Immature natural killer cell (primary cell): ENCODE measurements around the gene CRYBB3. TPM values are rescaled to one million over a fixed set of nuclear protein-coding genes. Genes with fewer than 3 reads are reported as not detected.
"Not testable (repeated sequence)": the region's sequence is repeated elsewhere in the genome, so short reads cannot be mapped to it uniquely, and the experiment has no call there.

Experiments
- DNase-seq, 3 donors: peaks; one replicate each; pipeline ENCODE4 v3.0.0; 2022; ENCODE audit warnings: mixed read lengths in 1 of 3
- H3K27ac Mint-ChIP-seq, 6 donors: one replicate each; pipeline ENCODE4 v1.8.0; 2020; ENCODE audit warnings: mixed read lengths in 6 of 6, mild to moderate bottlenecking in 5 of 6, inconsistent platforms in 4 of 6, moderate library complexity in 3 of 6
- H3K27me3 Mint-ChIP-seq, 3 donors: one replicate each; pipeline ENCODE4 v1.8.0; 2020 to 2021; ENCODE audit warnings: low read depth in 3 of 3, mild to moderate bottlenecking in 3 of 3, mixed read lengths in 3 of 3, moderate library complexity in 3 of 3, inconsistent platforms in 1 of 3
- H3K36me3 Mint-ChIP-seq, 3 donors: one replicate each; pipeline ENCODE4 v1.8.0; 2020; ENCODE audit warnings: mixed read lengths in 3 of 3, inconsistent platforms in 2 of 3, mild to moderate bottlenecking in 2 of 3
- H3K4me1 Mint-ChIP-seq, 2 donors: one replicate each; pipeline ENCODE4 v1.8.0; 2020; ENCODE audit warnings: inconsistent platforms in 2 of 2, mild to moderate bottlenecking in 2 of 2, mixed read lengths in 2 of 2, moderate library complexity in 1 of 2
- H3K4me3 Mint-ChIP-seq, 5 donors: one replicate each; pipeline ENCODE4 v1.8.0; 2020; ENCODE audit warnings: mild to moderate bottlenecking in 5 of 5, mixed read lengths in 5 of 5, inconsistent platforms in 3 of 5, moderate library complexity in 3 of 5
- H3K9me3 Mint-ChIP-seq, 6 donors: one replicate each; pipeline ENCODE4 v1.8.0; 2020; ENCODE audit warnings: mild to moderate bottlenecking in 6 of 6, mixed read lengths in 6 of 6, inconsistent platforms in 4 of 6, moderate library complexity in 3 of 6
- polyA plus RNA-seq, 3 donors: library from polyadenylated mRNA; unstranded; fragments of 300-500 nt; fragmentation: Illumina TruSeq; gene quantifications; one replicate each; pipeline ENCODE4 v1.2.3, GENCODE V29; 2021

The CRYBB3 gene
- polyA plus RNA-seq, 3 donors from 2014 or later: not detected

DNA sequence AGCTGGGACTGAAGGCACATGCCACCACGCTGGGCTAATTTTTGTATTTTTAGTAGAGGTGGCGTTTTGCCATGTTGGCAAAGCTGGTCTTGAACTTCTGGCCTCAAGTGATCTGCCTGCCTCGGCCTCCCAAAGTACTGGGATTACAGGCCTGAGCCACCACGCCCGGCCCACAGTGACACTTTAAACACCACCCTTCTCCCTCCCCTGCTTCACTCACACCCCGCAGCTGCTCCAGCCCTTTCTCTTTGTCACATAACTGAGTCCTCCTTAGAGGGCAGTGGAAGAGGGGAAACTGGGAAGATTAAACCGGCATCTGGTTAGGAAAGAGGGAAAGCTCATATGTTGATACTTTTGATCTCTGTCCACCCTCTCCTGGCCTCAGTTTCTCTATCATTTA is 4.9 kb downstream of the CRYBB3 start:
- H3K4me1 Mint-ChIP-seq, H3K4me3 Mint-ChIP-seq, H3K36me3 Mint-ChIP-seq, DNase-seq, H3K27ac Mint-ChIP-seq, H3K27me3 Mint-ChIP-seq, H3K9me3 Mint-ChIP-seq: not testable (repeated sequence)

DNA sequence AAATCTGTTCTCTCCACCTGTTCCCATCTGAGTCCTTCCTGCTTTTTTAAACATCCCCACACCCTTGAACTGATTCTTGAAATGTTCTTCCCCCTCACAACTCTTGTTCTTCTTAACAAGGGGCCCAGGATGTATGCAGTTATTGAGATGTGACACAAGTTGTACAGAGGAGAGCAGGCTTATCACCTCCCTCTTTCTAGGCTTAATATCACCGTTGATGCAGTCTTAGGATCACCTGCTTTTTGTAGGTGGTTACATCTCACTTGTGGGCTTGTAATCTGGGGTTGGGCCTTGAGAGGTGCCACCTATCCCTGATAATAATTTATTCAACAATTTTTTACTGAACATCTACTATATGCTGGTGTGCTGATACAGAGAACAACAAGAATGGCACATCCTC is 6.2 kb downstream of the CRYBB3 start:
- peaks cover 0 to 3% (median 2%) of the 10 kb centered on the region in 3 donors for H3K27me3 Mint-ChIP-seq
- H3K36me3 Mint-ChIP-seq: no peaks in the 10 kb centered on the region
- no peak overlapping the region for H3K4me3 Mint-ChIP-seq
- H3K27ac Mint-ChIP-seq: no peak overlapping the region
- no peak for DNase-seq
- H3K4me1 Mint-ChIP-seq: no peaks in the 10 kb centered on the region
- H3K9me3 Mint-ChIP-seq: no peaks in the 10 kb centered on the region

DNA sequence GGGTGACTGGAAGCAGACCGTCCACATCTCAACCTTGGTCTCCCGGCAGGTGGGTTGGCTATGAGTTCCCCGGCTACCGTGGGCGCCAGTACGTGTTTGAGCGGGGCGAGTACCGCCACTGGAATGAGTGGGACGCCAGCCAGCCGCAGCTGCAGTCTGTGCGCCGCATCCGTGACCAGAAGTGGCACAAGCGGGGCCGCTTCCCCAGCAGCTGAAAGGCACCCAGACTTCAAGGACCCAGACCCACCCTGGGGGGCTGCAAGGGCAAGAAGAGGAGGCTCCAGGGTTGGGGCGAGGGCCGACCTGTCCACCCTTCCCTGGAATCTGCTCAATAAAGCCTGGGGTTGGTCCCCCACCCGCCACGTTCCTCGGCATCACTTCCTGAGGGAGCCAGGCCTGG is 7.3 kb downstream of the CRYBB3 start:
- Mint-ChIP-seq H3K9me3 (no peaks in the 10 kb centered on the region), H3K36me3 (no peaks in the 10 kb centered on the region), H3K27me3 (peaks cover 0 to 3% (median 2%) of the 10 kb centered on the region in 3 donors), H3K27ac (no peak overlapping the region), H3K4me3 (no peak overlapping the region), H3K4me1 (no peaks in the 10 kb centered on the region)
- DNase-seq: no peak

DNA sequence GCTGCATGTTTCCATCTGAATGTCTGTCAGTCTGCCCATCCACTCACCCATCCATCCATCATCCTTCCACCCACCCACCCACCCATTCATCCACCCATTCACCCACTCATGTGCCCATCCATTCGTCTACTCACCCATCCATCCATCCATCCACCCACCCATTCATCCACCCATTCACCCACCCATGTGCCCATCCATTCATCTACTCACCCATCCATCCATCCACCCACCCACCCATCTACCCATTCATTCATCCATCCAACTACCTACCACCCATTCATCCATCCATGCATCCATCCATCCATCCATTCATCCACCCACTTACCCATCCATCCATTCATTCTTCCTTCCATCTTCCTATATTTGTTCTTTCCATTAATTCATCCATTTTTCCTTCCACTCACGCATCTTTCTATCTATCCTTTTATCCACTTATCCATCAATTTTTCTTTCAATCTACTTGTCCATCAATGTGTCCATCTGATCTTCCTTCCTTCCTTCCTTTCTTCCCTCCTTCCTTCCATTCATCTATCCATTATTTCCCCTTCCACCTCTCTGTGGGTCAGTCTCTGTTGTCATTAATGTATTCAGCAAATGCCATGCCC is 8.0 kb downstream of the CRYBB3 start:
- no peaks in the 10 kb centered on the region for H3K4me1 Mint-ChIP-seq
- H3K27me3 Mint-ChIP-seq: peaks cover 0 to 3% (median 2%) of the 10 kb centered on the region in 3 donors
- no peak overlapping the region for H3K27ac Mint-ChIP-seq
- no peaks in the 10 kb centered on the region for H3K9me3 Mint-ChIP-seq
- no peak for DNase-seq
- H3K36me3 Mint-ChIP-seq: no peaks in the 10 kb centered on the region
- H3K4me3 Mint-ChIP-seq: no peak overlapping the region

DNA sequence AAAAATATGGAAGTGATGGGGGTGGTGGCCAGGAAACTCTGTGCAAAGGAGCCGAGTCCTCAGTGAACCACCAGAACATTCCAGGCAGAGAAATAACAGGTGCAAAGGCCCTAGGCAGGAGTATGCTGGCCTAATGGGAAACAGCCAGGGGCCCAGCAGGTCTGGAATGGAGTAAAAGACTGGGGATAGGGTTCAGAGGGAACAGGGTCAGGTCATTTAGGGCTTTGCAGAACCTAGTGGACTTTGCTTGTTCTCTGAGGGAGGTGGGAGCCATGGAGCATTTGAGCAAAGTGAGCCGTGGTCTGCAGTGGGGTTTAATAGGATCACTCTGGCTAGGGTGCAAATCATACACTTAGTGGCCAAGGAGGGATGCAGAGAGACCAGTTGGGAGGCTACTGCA is 8.7 kb downstream of the CRYBB3 start:
- H3K4me1 Mint-ChIP-seq: no peaks in the 10 kb centered on the region
- H3K9me3 Mint-ChIP-seq: no peaks in the 10 kb centered on the region
- no peak overlapping the region for H3K4me3 Mint-ChIP-seq
- H3K27ac Mint-ChIP-seq: no peak overlapping the region
- no peaks in the 10 kb centered on the region for H3K36me3 Mint-ChIP-seq
- H3K27me3 Mint-ChIP-seq: peaks cover 0 to 3% (median 0%) of the 10 kb centered on the region in 3 donors
- DNase-seq: no peak

DNA sequence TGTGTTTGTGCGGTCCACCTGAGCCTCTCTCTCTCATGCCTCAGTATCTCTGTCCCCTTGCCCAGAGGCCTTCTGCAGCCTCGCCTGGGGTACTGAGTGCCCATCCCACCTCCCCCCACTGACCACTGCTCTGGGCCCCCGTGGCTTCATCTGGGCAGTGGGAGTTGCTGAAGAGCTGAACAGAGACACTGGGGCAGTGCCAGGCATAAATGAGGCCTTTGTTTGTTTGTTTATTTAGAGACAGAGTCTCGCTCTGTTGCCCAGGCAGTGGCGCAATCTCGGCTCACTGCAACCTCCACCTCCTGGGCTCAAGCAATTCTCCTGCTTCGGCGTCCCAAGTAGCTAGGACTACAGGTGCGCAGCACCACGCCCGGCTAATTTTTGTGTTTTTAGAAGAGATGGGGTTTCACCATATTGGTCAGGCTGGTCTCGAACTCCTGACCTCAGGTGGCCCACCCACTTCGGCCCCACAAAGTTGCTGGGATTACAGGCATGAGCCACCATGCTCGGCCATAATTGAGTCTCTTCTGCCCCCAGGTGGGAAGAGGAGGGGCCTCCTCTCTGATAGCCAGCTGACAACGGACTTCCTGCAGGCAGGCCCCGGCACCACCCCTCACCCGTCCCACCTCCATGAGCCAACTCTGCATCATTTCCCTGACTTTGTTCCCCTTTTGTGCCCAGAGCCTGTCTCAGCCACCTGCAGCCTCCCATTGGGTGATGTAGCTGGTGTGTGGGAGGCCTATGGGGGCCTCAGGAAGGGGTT is 9.3 kb downstream of the CRYBB3 start:
- Mint-ChIP-seq H3K27ac (no peak overlapping the region), H3K4me1 (no peaks in the 10 kb centered on the region), H3K27me3 (peaks cover 0 to 7% (median 0%) of the 10 kb centered on the region in 3 donors), H3K36me3 (no peaks in the 10 kb centered on the region), H3K4me3 (no peak overlapping the region), H3K9me3 (no peaks in the 10 kb centered on the region)
- DNase-seq: no peak

DNA sequence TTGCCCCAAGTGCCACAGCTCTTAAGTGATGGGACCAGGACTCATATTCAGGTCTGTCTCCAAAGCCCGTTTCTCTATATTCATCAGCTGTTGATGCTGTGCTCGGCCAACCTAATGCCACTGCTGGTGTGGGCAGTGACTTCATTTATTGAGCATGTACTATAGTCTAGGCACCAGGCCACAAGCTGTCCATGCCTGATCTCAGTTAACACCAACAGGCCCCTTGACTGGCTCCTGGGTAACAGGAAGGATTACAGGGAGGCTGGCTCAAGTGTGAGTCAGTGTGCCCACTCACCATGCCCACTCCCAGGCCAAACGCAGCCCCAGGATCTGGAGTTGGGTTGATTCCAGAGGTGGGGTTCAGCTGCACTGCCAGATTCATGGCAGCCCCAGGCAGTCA is 11.1 kb downstream of the CRYBB3 start:
- Mint-ChIP-seq H3K4me3 (no peak overlapping the region), H3K9me3 (no peaks in the 10 kb centered on the region), H3K4me1 (no peaks in the 10 kb centered on the region), H3K27me3 (peaks cover 0 to 7% (median 0%) of the 10 kb centered on the region in 3 donors), H3K36me3 (no peaks in the 10 kb centered on the region), H3K27ac (no peak overlapping the region)
- no peak for DNase-seq

DNA sequence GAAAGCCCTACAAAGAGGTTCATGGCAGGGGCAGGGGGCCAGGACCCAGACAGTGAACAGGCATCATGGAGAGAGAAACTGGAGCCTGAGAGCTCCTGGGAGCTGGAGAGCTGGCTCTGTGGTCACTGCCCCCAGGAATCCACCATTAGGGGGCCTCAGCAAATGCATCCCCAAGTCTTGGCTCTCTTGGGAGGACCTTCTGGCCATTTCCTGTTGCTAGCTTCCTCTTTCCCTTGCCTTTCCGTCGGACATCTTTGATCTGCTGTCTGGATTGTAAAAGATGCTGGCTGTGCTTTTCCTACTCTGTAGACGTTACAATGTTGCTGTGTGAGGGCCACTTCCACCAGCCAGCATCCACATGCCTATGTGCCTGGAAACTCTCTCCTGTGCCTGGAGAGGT is 12.7 kb downstream of the CRYBB3 start:
- DNase-seq: no peak
- Mint-ChIP-seq H3K27me3 (peaks cover 0 to 13% (median under 1%) of the 10 kb centered on the region in 3 donors), H3K36me3 (no peaks in the 10 kb centered on the region), H3K27ac (peak overlapping the region in 1 of 6 donors; percentile 32), H3K4me1 (no peaks in the 10 kb centered on the region), H3K4me3 (no peak overlapping the region), H3K9me3 (no peaks in the 10 kb centered on the region)

DNA sequence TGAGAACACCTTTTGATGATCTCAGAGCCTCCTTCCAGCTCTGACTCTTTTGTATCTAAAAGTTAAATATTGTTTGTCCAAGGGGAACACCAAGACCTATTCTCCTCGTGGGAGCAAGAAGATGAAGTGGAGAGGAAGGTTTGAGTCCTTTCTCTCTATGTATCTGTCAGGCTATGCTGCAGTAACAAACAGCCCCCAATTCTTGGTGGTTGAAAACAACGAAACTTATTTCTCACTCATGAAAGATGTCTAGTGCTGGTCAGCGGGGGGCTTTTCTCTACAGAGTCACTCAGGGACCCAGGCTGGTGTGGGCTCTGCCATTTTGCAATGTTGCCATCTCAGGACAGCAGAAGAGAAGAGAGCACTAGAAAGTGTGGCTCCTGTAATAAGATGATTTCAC is 13.6 kb downstream of the CRYBB3 start:
- Mint-ChIP-seq H3K4me3 (no peak overlapping the region), H3K4me1 (no peaks in the 10 kb centered on the region), H3K36me3 (no peaks in the 10 kb centered on the region), H3K9me3 (no peaks in the 10 kb centered on the region), H3K27ac (no peak overlapping the region), H3K27me3 (peaks cover 0 to 11% (median 3%) of the 10 kb centered on the region in 3 donors)
- no peak for DNase-seq

DNA sequence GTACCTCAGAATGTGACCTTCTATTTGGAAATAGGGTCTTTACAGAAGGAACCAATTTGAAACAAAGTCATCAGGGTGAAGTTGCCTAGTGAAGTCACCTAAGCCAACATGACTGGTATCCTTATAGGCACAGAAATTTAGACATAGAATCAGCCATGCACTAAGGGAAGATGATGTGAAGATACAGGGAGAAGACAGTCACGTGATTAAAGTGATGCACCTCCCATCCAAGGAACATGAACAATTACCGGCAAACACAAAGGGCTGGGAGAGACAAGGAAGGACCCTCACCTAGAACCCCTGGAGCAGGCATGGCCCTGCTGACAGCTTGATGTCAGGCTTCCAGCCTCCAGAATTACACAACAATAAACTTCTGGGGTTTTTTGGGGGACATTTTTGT is 16.6 kb downstream of the CRYBB3 start:
- peaks cover 7 to 13% (median 12%) of the 10 kb centered on the region in 3 donors for H3K27me3 Mint-ChIP-seq
- H3K4me3 Mint-ChIP-seq: no peak overlapping the region
- DNase-seq: no peak
- no peaks in the 10 kb centered on the region for H3K4me1 Mint-ChIP-seq
- no peak overlapping the region for H3K27ac Mint-ChIP-seq
- no peaks in the 10 kb centered on the region for H3K36me3 Mint-ChIP-seq
- H3K9me3 Mint-ChIP-seq: no peaks in the 10 kb centered on the region

DNA sequence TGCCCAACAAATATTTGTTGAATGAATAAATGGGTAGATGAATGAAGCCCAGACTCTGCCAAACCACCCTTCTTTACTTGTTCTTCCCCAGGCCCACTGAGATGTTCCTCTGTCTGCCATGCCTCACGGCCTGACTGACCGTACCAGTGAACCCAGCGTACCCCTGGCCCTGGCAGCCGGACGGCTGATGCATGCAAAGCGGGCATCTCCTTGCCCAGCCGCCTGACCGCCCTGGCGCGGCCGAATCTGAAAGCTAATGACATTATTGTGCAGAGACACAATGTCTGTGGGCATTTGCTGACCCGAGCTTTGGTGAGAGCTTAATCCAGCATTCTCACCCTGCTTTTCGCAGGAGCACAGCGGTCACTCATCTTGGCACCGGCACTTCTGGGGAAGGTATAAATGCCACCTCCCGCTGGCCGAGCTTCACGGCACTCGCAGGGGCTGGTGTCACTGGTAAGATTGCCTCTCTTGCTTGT is 19.6 kb downstream of the CRYBB3 start, which contains the start of gene CRYBB2:
CRYBB2 (plus strand) TSS at position 429 of the 479 bp plus-strand sequence. CDS start 1,791 bp downstream, outside the sequence.
- H3K27me3 Mint-ChIP-seq: peaks cover 8 to 13% (median 8%) of the 10 kb centered on the region in 3 donors
- no peak for DNase-seq
- peaks cover 0 to 4% (median 0%) of the 10 kb centered on the region in 6 donors for H3K9me3 Mint-ChIP-seq
- no peak within 1 kb of the TSS for H3K4me3 Mint-ChIP-seq
- no peak within 1 kb of the TSS for H3K27ac Mint-ChIP-seq
- H3K36me3 Mint-ChIP-seq: no peaks in the 10 kb centered on the region
- H3K4me1 Mint-ChIP-seq: no peaks in the 10 kb centered on the region

DNA sequence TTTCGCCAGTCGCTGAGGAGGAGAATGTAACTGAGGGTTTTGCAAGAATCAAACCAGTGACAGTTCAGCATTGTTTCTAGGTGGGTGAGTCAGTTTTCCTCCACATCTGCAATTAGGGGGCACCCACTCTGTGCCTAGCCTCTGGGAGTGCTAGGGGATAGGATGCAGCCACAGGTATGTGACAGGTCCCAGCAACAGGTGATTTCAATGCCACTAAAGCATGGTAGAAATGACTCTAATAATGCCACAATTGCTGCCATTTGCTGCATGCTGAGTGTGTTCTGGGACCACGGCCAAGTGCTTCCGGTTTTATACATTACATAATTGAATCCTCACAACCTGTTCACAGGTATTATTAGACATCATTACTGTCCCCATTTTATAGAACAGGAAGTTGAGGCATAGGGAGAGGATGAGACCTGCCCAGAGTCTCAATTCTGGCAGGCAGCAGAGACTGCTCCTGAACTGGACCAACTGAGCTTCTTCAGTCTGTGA is 20.3 kb downstream of the CRYBB3 start:
- DNase-seq: no peak
- H3K36me3 Mint-ChIP-seq: no peaks in the 10 kb centered on the region
- no peaks in the 10 kb centered on the region for H3K4me1 Mint-ChIP-seq
- no peak overlapping the region for H3K27ac Mint-ChIP-seq
- peaks cover 0 to 4% (median 0%) of the 10 kb centered on the region in 6 donors for H3K9me3 Mint-ChIP-seq
- H3K27me3 Mint-ChIP-seq: peaks cover 8 to 13% (median 8%) of the 10 kb centered on the region in 3 donors
- no peak overlapping the region for H3K4me3 Mint-ChIP-seq

DNA sequence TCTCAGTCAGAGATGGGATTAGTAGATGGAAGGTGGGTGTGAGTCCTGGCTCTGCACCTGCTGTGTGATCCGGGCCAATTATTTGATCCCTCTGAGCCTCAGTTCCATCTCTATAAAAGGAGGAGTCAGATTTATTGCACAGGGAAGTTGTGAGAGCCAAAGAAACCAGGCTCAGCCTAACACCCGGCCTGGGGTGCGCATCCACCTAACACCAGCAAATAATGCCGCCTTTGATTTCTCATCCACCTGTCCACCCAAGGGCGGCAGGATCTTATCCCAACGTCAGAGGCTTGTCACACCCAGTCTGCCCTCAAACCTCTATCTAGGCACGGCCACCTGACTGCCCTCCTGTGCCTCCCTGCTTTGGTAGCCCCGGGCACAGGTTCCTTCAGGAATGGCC is 22.1 kb downstream of the CRYBB3 start:
- no peak overlapping the region for H3K4me3 Mint-ChIP-seq
- H3K27ac Mint-ChIP-seq: no peak overlapping the region
- DNase-seq: no peak
- H3K36me3 Mint-ChIP-seq: no peaks in the 10 kb centered on the region
- H3K27me3 Mint-ChIP-seq: peaks cover 2 to 13% (median 8%) of the 10 kb centered on the region in 3 donors
- peaks cover 0 to 4% (median 0%) of the 10 kb centered on the region in 6 donors for H3K9me3 Mint-ChIP-seq
- H3K4me1 Mint-ChIP-seq: no peaks in the 10 kb centered on the region

DNA sequence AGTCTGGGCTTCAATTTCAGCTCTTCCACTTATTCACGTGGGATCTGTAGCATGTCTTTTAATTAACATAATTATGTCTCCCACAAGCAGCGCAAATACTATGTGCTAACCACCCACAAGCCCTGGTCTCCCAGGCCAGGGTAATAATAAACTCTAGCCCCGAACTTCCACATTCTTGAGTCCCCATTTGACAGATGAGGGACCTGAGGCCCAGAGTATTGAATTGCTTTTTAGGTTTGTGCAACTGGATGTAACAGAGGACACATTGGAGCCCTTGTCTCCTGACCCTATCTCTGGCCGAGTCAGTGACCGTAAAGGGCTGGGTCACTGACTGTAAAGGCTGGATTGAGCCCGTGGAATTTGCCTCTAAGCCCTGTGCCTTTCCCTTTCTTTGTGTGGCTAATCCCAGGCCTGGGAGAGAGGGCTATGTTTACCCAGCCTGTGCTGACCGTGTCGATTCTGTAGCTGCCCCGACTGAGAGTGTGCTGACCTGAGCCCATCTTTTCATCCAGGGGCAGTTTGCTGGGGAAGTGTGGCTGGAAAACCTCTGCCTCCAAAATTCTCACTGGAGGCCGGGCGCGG is 23.7 kb downstream of the CRYBB3 start:
- Mint-ChIP-seq H3K9me3 (peaks cover 0 to 4% (median 0%) of the 10 kb centered on the region in 6 donors), H3K4me1 (no peaks in the 10 kb centered on the region), H3K27ac (no peak overlapping the region), H3K27me3 (peaks cover 2 to 13% (median 5%) of the 10 kb centered on the region in 3 donors), H3K36me3 (no peaks in the 10 kb centered on the region), H3K4me3 (no peak overlapping the region)
- no peak for DNase-seq
